ENCODE data around the gene RYR2. TPM values are rescaled to one million over a fixed set of nuclear protein-coding genes. Genes with fewer than 3 reads are reported as not detected.

Gene RYR2
- total and polyA plus RNA-seq, 2 of the 8 experiments (the other 6 are each of a cell fraction or from before 2014, with no cell fraction given) = 1.3 to 4.4 TPM

- Histone ChIP-seq H3K4me1 (replicated peaks in 1 of 4; ENCODE audit: control insufficient read depth in 3 of 4, insufficient read depth in 4 of 4, low read length in 3 of 4) (peaks cover 0 to 7% (median 3%) of the 10 kb centered on the region in 4 experiments; a peak in 3 of 7 replicates), H4K8ac (ENCODE audit: extremely low read depth, insufficient read depth, low read length) (no peak overlapping the region), H3K79me2 (ENCODE audit: control insufficient read depth in 1 of 2, insufficient read depth in 2 of 2, low read length in 2 of 2) (peaks cover 0 to 12% of the 10 kb centered on the region in 2 experiments; a peak in 2 of 4 replicates)
These were observed 17.3 kb downstream of the RYR2 start for GRCh38 chr1:237059244-237059643.

More at GRCh38 chr1:237059244-237059643, 17.3 kb downstream of the RYR2 start:
- no peaks in the 10 kb centered on the region for H3K27me3 ChIP-seq (replicated peaks in 1 of 4; ENCODE audit: control insufficient read depth in 3 of 4, extremely low read depth in 1 of 4, insufficient read depth in 3 of 4, low read length in 3 of 4)
- WGBS, 2 experiments (ENCODE audit: extremely low coverage in 1 of 2, insufficient coverage in 1 of 2, insufficient read length in 1 of 2, insufficient replicate concordance in 2 of 2, low coverage in 1 of 2, low lambda C conversion rate in 2 of 2, missing lambda C conversion rate in 1 of 2) = 89% methylated on average over 3 of the region's 3 CpGs; no CpG with 5 or more reads in 1 of the 2 experiments
- H3K9me3 ChIP-seq (ENCODE audit: insufficient read depth in 2 of 2, low read depth in 1 of 2, low read length in 1 of 2) = no peaks in the 10 kb centered on the region
- H2BK20ac ChIP-seq (ENCODE audit: low read length) = no peak overlapping the region
- no peak overlapping the region for H2BK12ac ChIP-seq (ENCODE audit: low read depth, low read length)
- H3K36me3 ChIP-seq (ENCODE audit: control insufficient read depth in 2 of 4, insufficient read depth in 4 of 4, low read length in 3 of 4) = no peaks in the 10 kb centered on the region
- CTCF ChIA-PET (ENCODE audit: partially characterized antibody) = interaction anchor here (1.3 kb wide), 1 partner anchor 11 kb away, joined by 3 read pairs; no protein-coding TSS in a partner anchor
- no peak overlapping the region for H3K18ac ChIP-seq (ENCODE audit: extremely low read depth, low read length)
- no peak overlapping the region for H2BK5ac ChIP-seq (ENCODE audit: low read depth, low read length)
- peaks cover 2% of the 10 kb centered on the region; the same call in 1 of the 2 replicates for H3K23me2 ChIP-seq (ENCODE audit: low read depth, low read length)
- no peak overlapping the region for H3K14ac ChIP-seq (ENCODE audit: insufficient read length)
- no peak overlapping the region for H2BK120ac ChIP-seq (replicated peaks; ENCODE audit: low read depth, low read length)
- H3K79me1 ChIP-seq (ENCODE audit: low read depth, low read length) = no peaks in the 10 kb centered on the region; the same call in 1 of the 2 replicates
- no peak for DNase-seq (ENCODE audit: low read depth in 1 of 2, low spot score in 2 of 2)
- no peak overlapping the region for H2BK15ac ChIP-seq (ENCODE audit: low read length)
- H3K4me3 ChIP-seq (ENCODE audit: extremely low read depth in 1 of 4, insufficient read depth in 2 of 4, low read depth in 3 of 4, low read length in 4 of 4) = no peak overlapping the region
- FAIRE-seq = no peak
- peaks cover 0 to 2% of the 10 kb centered on the region in 2 experiments for H4K20me1 ChIP-seq (replicated peaks in 1 of 2; ENCODE audit: control insufficient read depth in 1 of 2, insufficient read depth in 2 of 2, low read length in 2 of 2)
- H3K4ac ChIP-seq (replicated peaks; ENCODE audit: insufficient read length, low read depth, low read length) = no peak overlapping the region
- H3K9ac ChIP-seq (replicated peaks in 1 of 4; ENCODE audit: extremely low read depth in 1 of 4, low read depth in 3 of 4, low read length in 3 of 4) = no peak overlapping the region; a peak in 1 of 7 replicates
- no peak overlapping the region for H4K5ac ChIP-seq (ENCODE audit: insufficient read length, low read depth, low read length)
- H3K27ac ChIP-seq (ENCODE audit: low read depth, low read length) = no peak overlapping the region
- H3K4me2 ChIP-seq (ENCODE audit: insufficient read depth in 1 of 2, low read depth in 2 of 2, low read length in 2 of 2) = no peak overlapping the region
- no peak overlapping the region for H3K56ac ChIP-seq (replicated peaks; ENCODE audit: insufficient read length, low read depth, low read length)
- POLR2A ChIA-PET (ENCODE audit: partially characterized antibody) = interaction anchor here (0.7 kb wide), 1 partner anchor 26 kb away, joined by 3 read pairs; no protein-coding TSS in a partner anchor
- H3K23ac ChIP-seq (ENCODE audit: insufficient read length) = no peak overlapping the region
- H2AFZ ChIP-seq (ENCODE audit: low read length) = no peak overlapping the region
- H4K91ac ChIP-seq (replicated peaks; ENCODE audit: insufficient read length, low read length) = no peak overlapping the region
- no peak for TF ChIP-seq TAF7 (optimal IDR thresholded peaks at IDR 0.05; ENCODE audit: borderline replicate concordance, low read depth, low read length)
- no peak for TF ChIP-seq MAX (IDR thresholded peaks at IDR 0.05)
- TF ChIP-seq POLR2A (IDR thresholded peaks at IDR 0.05; ENCODE audit: control extremely low read depth in 1 of 2, low read depth in 2 of 2, low read length in 2 of 2) = no peak
- no peak for TF ChIP-seq KDM1A (IDR thresholded peaks at IDR 0.05; ENCODE audit: borderline replicate concordance, low read length)
- TF ChIP-seq RFX5 (IDR thresholded peaks at IDR 0.05; ENCODE audit: borderline replicate concordance, low read depth, low read length) = no peak
- no peak for TF ChIP-seq CTBP2 (IDR thresholded peaks at IDR 0.05; ENCODE audit: borderline replicate concordance, insufficient read depth, insufficient read length, low read length)
- TF ChIP-seq ATF2 (IDR thresholded peaks at IDR 0.05; ENCODE audit: low read length) = no peak
- no peak for TF ChIP-seq RXRA (IDR thresholded peaks at IDR 0.05; ENCODE audit: insufficient read depth, low read depth, low read length)
- TF ChIP-seq PHF8 (conservative IDR thresholded peaks at IDR 0.05; ENCODE audit: low read depth, low read length) = no peak
- no peak overlapping the region for H2AK5ac ChIP-seq (ENCODE audit: low read depth, low read length)
